OCI-LY7 (cell line): Measurements from ENCODE around the gene ZNF692. TPM values are rescaled to one million over a fixed set of nuclear protein-coding genes. Genes with fewer than 3 reads are reported as not detected.

Experiments used
- BruUV-seq: library from RNA; stranded (reverse); fragments of 400-500 nt; replicated peaks from 2 replicates; lab custom pipeline; 2021; lab: Mats Ljungman, UMichigan
- CTCF ChIA-PET: fragments of 300-600 bp; sonication (Branson Sonifier 250); formaldehyde crosslinking; loops from one replicate; lab custom pipeline; 2022; ENCODE audit warnings: antibody characterized with exemption; ENCODE audit not compliant: unreplicated experiment; lab: Charles Lee
- POLR2A ChIA-PET: fragments of 300-600 bp; sonication (Branson Sonifier 250); formaldehyde crosslinking; loops from one replicate; lab custom pipeline; 2022; ENCODE audit warnings: antibody characterized with exemption; lab: Charles Lee
- DNase-seq: peaks from one replicate; pipeline ENCODE4 v3.0.0-alpha.2; 2015; ENCODE audit warnings: low spot score
- H2AFZ ChIP-seq: fragments of 200-600 bp; sonication (generic), shearing (Covaris generic); 2 replicates; pipeline ENCODE4 v1.6.1; 2014; ENCODE audit warnings: mild to moderate bottlenecking, antibody characterized with exemption, low read length, moderate library complexity
- H3K27ac ChIP-seq: fragments of 200-600 bp; sonication (generic); 2 replicates; pipeline ENCODE4 v1.5.1; 2014; ENCODE audit warnings: mixed run types, low read depth, mild to moderate bottlenecking, moderate library complexity, low read length, inconsistent platforms; ENCODE audit not compliant: poor library complexity, severe bottlenecking
- H3K36me3 ChIP-seq: fragments of 200-600 bp; sonication (generic); 2 replicates; pipeline ENCODE4 v1.6.1; 2014; ENCODE audit warnings: mild to moderate bottlenecking, antibody characterized with exemption, low read length, moderate library complexity, mixed read lengths; ENCODE audit not compliant: insufficient read depth
- H3K4me1 ChIP-seq: fragments of 200-600 bp; sonication (generic); 2 replicates; pipeline ENCODE4 v1.5.1; 2014; ENCODE audit warnings: mild to moderate bottlenecking, low read length; ENCODE audit not compliant: insufficient read depth, poor library complexity, severe bottlenecking
- H3K4me2 ChIP-seq: fragments of 200-600 bp; sonication (generic); 2 replicates; pipeline ENCODE4 v1.6.1; 2014; ENCODE audit warnings: mild to moderate bottlenecking, low read length
- H3K4me3 ChIP-seq: fragments of 200-600 bp; sonication (generic); 2 replicates; pipeline ENCODE4 v1.5.1; 2014; ENCODE audit warnings: mild to moderate bottlenecking, low read depth, low read length; ENCODE audit not compliant: poor library complexity, severe bottlenecking
- H3K79me2 ChIP-seq: fragments of 200-600 bp; sonication (generic); 2 replicates; pipeline ENCODE4 v1.6.1; 2016; ENCODE audit warnings: low read depth, mild to moderate bottlenecking, low read length, moderate library complexity, mixed read lengths; ENCODE audit not compliant: insufficient read depth
- H3K9me2 ChIP-seq: fragments of 200-600 bp; sonication (generic); 2 replicates; pipeline ENCODE4 v1.6.1; 2016; ENCODE audit warnings: mild to moderate bottlenecking, low read length, mixed read lengths; ENCODE audit not compliant: insufficient read depth
- H3K9me3 ChIP-seq: fragments of 200-600 bp; sonication (generic); 2 replicates; pipeline ENCODE4 v1.6.1; 2014; ENCODE audit warnings: mild to moderate bottlenecking, mixed run types, low read length, mixed read lengths
- H4K20me1 ChIP-seq: fragments of 200-600 bp; sonication (generic); 2 replicates; pipeline ENCODE4 v1.6.1; 2014; ENCODE audit warnings: mild to moderate bottlenecking, antibody characterized with exemption, low read length, moderate library complexity, mixed read lengths; ENCODE audit not compliant: insufficient read depth
- EZH2phosphoT487 ChIP-seq: fragments of 200-600 bp; sonication (generic); IDR thresholded peaks from 2 replicates; pipeline ENCODE4 v1.6.1; 2018; ENCODE audit warnings: low read depth, borderline replicate concordance, mild to moderate bottlenecking, mixed run types, antibody characterized with exemption, low read length, moderate library complexity, mixed read lengths
- intact Hi-C: fragments of 100-400 bp; cut with micrococcal nuclease; formaldehyde crosslinking; loops from one replicate; pipeline ENCODE4 v1.10.0; 2022; ENCODE audit not compliant: unreplicated experiment
- total RNA-seq, 2 experiments: library from RNA; depleted of rRNA in 1 of 2; stranded (reverse); fragments of >200 nt in 1 of 2; shearing (Covaris generic) in 1 of 2; gene quantifications; 2 replicates each; pipeline ENCODE4 v1.2.3, GENCODE V29; 2014 to 2022
- TF ChIP-seq, protein P1 (sequence below): fragments of 200-600 bp; sonication (generic); conservative IDR thresholded peaks from 2 replicates; pipeline ENCODE4 v1.5.1; 2014; ENCODE audit warnings: mild to moderate bottlenecking, antibody characterized with exemption, low read length, moderate library complexity, mixed read lengths

Gene ZNF692
- total RNA-seq, 2 experiments from 2014 or later = 65.0 to 67.4 TPM

DNA sequence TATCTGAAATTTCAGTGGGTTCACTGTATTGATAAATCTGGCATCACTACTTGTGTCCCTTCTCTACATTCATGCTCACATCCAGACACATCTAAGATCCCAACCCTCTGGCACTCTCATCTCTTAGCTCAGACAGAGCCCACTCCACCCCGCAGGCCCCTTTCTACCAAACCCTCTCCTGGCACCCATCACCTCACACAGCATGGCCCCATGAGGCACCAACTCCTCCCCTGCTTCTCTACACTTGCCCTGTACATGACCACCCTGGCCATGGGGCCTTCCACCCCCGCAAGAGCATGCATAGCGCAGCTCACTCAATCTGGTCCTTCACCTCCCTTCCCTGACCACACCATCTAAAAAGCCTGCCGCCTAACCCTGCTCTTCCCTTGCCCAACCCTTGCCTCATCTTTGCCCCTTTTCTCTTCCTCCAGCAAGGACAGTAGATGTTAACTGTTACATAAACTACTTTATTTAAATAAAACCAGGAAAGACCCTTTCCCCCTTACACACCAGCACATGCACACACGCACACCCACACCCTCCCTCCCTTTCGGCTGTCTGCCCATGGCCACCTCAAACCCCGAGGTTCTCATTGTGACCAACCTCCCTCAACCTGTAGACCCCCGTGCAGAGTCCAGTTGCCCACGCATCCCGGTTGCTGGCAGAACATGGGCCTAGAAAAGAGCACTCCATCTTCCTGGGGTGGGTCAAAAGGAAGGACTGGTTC is 48.7 kb downstream of the ZNF692 start:
- peaks cover 15% of the 10 kb centered on the region for H3K4me1 ChIP-seq
- H2AFZ ChIP-seq = no peak overlapping the region
- CTCF ChIA-PET = no interaction called here
- no peaks in the 10 kb centered on the region for H3K79me2 ChIP-seq
- no peaks in the 10 kb centered on the region for H3K9me2 ChIP-seq
- intact Hi-C loops = loop anchor here (5.0 kb wide), 1 partner anchor 568 kb away; no protein-coding TSS in a partner anchor
- H3K4me2 ChIP-seq = no peak overlapping the region
- POLR2A ChIA-PET = no interaction called here
- no peak for DNase-seq
- no TSS peak for BruUV-seq
- no peaks in the 10 kb centered on the region for H4K20me1 ChIP-seq
- no peak overlapping the region for H3K27ac ChIP-seq
- no peak overlapping the region for H3K4me3 ChIP-seq
- TF ChIP-seq EZH2phosphoT487 = no peak
- TF ChIP-seq, protein P1, sequence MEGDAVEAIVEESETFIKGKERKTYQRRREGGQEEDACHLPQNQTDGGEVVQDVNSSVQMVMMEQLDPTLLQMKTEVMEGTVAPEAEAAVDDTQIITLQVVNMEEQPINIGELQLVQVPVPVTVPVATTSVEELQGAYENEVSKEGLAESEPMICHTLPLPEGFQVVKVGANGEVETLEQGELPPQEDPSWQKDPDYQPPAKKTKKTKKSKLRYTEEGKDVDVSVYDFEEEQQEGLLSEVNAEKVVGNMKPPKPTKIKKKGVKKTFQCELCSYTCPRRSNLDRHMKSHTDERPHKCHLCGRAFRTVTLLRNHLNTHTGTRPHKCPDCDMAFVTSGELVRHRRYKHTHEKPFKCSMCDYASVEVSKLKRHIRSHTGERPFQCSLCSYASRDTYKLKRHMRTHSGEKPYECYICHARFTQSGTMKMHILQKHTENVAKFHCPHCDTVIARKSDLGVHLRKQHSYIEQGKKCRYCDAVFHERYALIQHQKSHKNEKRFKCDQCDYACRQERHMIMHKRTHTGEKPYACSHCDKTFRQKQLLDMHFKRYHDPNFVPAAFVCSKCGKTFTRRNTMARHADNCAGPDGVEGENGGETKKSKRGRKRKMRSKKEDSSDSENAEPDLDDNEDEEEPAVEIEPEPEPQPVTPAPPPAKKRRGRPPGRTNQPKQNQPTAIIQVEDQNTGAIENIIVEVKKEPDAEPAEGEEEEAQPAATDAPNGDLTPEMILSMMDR = no peak
- peaks cover 24% of the 10 kb centered on the region; the same call in 1 of the 2 replicates for H3K36me3 ChIP-seq
- no peaks in the 10 kb centered on the region for H3K9me3 ChIP-seq

GRCh38 chr1:248808876-248809275 is 50.0 kb downstream of the ZNF692 start:
- Histone ChIP-seq H3K9me3 (no peaks in the 10 kb centered on the region), H3K4me1 (peaks cover 25% of the 10 kb centered on the region), H3K4me3 (no peak overlapping the region), H3K9me2 (no peaks in the 10 kb centered on the region), H3K4me2 (no peak overlapping the region), H4K20me1 (no peaks in the 10 kb centered on the region), H3K36me3 (peaks cover 12% of the 10 kb centered on the region; the same call in 1 of the 2 replicates), H3K27ac (no peak overlapping the region), H3K79me2 (no peaks in the 10 kb centered on the region), H2AFZ (no peak overlapping the region)
- DNase-seq = no peak
- CTCF ChIA-PET = no interaction called here
- intact Hi-C loops = loop anchor here (5.0 kb wide), 1 partner anchor 567 kb away; no protein-coding TSS in a partner anchor
- no TSS peak for BruUV-seq
- POLR2A ChIA-PET = no interaction called here
- TF ChIP-seq, protein P1 = no peak
- TF ChIP-seq EZH2phosphoT487 = no peak
